Epithelial cell of proximal tubule (primary cell): ENCODE results near the gene CLEC20A. TPM values are rescaled to one million over a fixed set of nuclear protein-coding genes. Genes with fewer than 3 reads are reported as not detected.
A peak's percentile ranks its signal among the peaks of the same experiment; 100 is the strongest.

ENCODE experiments used
- DNase-seq: peaks from one replicate; pipeline ENCODE4 v3.0.0-alpha.2; 2011; ENCODE audit warnings: low read depth
- H3K4me3 ChIP-seq: 2 replicates; pipeline ENCODE4 v1.5.1; 2011; ENCODE audit warnings: low read depth, mild to moderate bottlenecking, low read length
- total RNA-seq: library from RNA; depleted of rRNA; stranded (reverse); fragments of >200 nt; gene quantifications from 2 replicates; pipeline ENCODE4 v1.2.3, GENCODE V29; 2015
- TF ChIP-seq, protein P1 (sequence below): conservative IDR thresholded peaks from 2 replicates; pipeline ENCODE4 v1.5.1; 2012; ENCODE audit warnings: low read depth, mild to moderate bottlenecking, low read length

The CLEC20A gene
- total RNA-seq, result not detected in 2 replicates

DNA sequence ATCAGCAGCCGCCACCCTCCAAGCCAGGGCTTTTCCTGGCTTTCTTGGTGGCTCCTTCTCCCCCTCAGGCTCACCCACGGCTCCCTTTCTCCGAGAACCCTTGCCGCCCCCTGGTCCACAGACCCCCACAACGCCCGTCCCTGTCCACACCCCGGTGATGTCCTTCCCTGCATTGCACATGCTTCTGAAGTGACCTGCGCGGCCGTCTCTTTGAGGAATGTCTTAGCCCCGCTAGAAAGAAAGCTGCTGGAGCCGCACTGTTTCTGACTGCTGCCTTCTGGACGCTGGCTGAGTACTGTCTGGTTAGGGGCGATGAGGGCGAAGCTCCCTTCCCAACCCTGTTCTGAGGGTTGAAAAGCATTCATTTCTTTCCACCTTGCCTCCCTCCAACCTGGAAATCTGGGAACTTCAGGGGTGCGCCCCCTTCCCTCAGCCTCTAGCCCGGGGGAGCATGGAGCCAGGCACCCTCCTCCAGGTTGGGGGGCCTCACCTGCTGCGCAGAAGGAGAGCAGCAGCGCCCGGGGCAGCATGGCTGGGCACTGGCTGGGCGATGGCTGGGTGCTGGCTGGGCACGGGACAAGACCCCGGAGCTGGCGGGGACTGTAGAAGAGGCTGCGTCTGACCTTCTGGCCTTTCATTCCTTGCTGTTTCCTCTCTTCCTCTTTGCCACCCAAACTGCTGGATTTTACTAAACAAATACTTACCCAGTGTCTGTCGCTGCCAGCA is at the start of gene CLEC20A:
Gene CLEC20A, minus strand, starts transcription at position 555 of the 726 bp plus-strand sequence. Its CDS starts 25 bp downstream, at position 530.
- TF ChIP-seq, protein P1, sequence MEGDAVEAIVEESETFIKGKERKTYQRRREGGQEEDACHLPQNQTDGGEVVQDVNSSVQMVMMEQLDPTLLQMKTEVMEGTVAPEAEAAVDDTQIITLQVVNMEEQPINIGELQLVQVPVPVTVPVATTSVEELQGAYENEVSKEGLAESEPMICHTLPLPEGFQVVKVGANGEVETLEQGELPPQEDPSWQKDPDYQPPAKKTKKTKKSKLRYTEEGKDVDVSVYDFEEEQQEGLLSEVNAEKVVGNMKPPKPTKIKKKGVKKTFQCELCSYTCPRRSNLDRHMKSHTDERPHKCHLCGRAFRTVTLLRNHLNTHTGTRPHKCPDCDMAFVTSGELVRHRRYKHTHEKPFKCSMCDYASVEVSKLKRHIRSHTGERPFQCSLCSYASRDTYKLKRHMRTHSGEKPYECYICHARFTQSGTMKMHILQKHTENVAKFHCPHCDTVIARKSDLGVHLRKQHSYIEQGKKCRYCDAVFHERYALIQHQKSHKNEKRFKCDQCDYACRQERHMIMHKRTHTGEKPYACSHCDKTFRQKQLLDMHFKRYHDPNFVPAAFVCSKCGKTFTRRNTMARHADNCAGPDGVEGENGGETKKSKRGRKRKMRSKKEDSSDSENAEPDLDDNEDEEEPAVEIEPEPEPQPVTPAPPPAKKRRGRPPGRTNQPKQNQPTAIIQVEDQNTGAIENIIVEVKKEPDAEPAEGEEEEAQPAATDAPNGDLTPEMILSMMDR, result no peak
- no peak within 1 kb of the TSS for H3K4me3 ChIP-seq
- no peak for DNase-seq

DNA sequence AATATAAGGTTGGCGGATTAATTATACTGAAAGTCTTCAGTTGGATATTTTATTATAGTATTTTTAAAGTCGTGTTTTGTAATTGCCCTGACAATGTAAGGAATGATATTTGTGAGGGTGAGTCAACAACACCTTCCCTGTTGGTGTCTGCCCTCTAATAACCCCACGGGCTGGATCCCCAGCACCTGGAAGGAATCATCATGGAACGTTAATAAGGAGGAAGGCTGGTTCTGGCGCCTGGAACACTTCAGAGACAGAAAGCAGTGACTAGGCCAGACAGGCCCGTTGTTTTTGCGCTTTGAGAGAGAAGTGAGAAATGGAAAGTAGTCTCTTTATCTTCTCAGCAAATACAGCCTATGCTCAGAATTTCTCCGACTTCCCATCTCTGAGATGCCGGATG is 47.8 kb upstream of the CLEC20A start:
- TF ChIP-seq, protein P1, result no peak
- H3K4me3 ChIP-seq, result no peak overlapping the region
- no peak for DNase-seq

DNA sequence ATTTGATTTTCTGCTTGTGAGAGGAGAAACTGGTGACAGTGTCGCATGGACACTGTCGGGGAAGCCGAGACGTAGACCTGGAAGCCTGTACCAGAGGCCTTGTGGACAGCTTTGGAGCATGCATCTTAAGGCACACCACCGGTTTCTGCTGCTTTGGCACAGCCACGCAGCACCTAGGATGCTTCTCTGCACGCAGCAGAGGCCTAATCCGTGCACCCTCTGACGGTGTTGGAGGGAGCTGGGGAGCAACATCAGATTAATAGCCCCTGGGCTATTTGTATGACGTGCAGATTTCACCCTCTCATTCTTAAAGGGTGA is 46.5 kb upstream of the CLEC20A start:
- peak overlapping the region; percentile 71 for H3K4me3 ChIP-seq
- DNase-seq, result no peak
- TF ChIP-seq, protein P1, result no peak

DNA sequence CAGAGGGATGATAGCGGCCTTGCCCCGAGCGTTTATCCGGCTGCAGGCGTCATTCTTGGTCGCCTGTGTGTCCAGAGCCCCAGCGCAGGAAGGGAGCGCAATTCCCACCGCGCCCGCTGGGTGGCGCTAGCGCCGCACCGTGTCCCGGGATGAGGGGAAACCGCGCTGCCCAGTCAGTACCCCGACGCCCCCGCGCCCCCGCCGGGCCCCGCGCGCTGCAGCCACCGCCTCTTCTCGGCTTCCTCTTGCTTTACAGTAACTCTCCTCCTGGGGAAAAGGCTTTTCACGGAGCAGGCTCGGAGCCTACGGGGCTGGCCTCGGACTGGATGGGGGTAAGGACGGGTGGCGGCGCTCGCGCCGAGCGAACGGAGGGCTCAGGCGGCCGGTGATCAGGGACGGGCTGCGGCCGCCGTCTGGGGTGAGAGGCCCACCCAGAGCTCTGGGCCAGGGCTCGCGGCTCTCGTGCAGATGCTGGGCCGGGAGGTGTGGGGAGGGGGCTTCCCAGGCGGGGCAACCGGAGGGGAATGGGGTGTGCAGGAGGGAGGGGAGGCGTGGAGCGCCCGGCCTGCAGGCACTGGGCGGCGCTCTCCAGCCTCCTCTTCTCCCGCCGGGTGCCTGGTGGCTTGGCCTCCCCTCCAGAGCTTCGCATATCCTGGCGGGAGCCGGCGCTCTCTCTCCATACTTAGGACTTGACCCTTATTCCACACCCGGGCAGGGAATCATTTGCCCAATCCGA is 46.0 kb upstream of the CLEC20A start:
- DNase-seq, result peak; percentile 18
- peak overlapping the region; percentile 71 for H3K4me3 ChIP-seq
- TF ChIP-seq, protein P1, result peak; percentile 74

DNA sequence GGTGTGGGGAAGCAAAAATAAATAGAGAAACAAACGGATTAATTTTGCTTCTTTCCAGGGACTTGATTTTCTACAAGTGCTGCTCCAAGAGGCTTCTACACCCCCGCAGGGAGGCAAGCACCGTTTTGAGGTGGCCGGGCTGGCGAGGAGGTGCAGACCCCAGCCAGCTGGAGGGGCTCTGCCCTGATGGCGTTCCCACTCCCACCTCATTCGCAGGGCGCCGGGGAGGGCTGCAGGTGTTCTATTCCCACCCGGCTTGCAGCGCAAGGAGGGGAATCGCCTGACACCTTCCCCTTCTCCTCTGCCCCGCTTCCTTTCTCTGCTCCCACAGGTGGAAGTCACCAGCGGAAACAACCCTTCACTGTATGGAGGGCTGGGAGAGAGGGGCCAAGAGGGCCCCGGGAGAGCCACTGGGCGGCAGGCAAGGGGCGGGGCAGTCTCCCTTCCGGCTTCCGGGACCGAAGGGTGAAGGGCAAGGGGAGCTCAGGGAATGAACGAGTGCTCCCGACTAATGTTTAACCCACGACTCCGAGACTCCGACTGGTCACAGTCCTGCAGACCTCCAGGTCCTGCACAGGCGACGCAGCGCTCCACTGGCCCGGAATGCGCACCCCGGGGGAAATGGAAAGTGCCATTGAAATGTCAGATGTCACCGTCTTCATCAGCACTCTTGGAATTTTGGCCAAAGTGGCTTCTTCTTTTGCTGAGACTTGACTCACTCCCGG is 45.2 kb upstream of the CLEC20A start:
- TF ChIP-seq, protein P1, result no peak
- H3K4me3 ChIP-seq, result peak overlapping the region; percentile 71
- peak; percentile 25 for DNase-seq

DNA sequence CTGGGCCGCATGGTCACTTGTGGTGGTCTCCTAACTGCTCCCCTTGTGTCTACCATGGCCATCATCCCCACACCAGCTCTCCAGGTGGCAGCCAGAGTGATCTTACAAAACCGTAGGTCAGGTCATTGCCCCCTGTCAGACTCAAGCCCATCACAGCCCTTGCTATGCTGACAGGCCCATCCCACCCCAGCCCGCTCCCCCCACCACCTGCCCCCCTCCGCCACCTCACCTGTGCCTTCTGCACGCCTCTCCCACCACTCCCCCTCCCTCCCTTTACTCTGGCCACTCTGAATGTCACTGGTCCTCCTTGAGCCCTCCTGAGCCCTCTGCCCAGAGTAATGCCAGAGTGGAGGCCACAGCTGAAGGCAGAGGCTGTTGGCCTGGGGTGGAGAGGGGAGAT is 44.6 kb upstream of the CLEC20A start:
- TF ChIP-seq, protein P1, result no peak
- H3K4me3 ChIP-seq, result peak overlapping the region; percentile 71
- no peak for DNase-seq
